Measurements from ENCODE around the gene PCYT1A. TPM values are rescaled to one million over a fixed set of nuclear protein-coding genes. Genes with fewer than 3 reads are reported as not detected.

Gene PCYT1A
- total RNA-seq, 4 donors from 2014 or later = 55.7 to 62.7 (median 59.3) TPM

DNA sequence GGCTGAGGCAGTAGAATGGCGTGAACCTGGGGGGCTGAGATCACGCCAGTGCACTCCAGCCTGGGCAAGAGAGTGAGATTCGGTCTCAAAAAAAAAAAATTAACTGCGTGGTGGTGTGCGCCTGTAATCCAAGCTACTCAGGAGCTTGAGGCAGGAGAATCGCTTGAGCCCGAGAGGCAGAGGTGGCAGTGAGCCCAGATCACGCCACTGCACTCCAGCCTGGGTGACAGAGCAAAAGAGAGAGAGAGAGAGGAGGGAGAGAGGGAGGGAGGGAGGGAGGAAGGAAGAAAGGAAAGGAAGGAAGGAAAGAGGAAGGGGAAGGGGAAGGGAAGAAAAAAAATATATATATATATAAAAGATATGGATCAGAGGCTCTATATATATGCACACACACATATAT, 44.6 kb upstream of the PCYT1A start:
- 84% methylated on average over 8 of the region's 8 CpGs for WGBS
- H3K27me3 ChIP-seq = peaks cover 0 to 36% (median 0%) of the 10 kb centered on the region in 4 donors
- H3K9me3 ChIP-seq = no peaks in the 10 kb centered on the region
- intact Hi-C loops (cut with DNase I) = no loop called here
- no peak for TF ChIP-seq POLR2AphosphoS5 (IDR thresholded peaks at IDR 0.05)
- TF ChIP-seq POLR2A (IDR thresholded peaks at IDR 0.05; ENCODE audit: low read depth) = no peak
- TF ChIP-seq, protein P1, sequence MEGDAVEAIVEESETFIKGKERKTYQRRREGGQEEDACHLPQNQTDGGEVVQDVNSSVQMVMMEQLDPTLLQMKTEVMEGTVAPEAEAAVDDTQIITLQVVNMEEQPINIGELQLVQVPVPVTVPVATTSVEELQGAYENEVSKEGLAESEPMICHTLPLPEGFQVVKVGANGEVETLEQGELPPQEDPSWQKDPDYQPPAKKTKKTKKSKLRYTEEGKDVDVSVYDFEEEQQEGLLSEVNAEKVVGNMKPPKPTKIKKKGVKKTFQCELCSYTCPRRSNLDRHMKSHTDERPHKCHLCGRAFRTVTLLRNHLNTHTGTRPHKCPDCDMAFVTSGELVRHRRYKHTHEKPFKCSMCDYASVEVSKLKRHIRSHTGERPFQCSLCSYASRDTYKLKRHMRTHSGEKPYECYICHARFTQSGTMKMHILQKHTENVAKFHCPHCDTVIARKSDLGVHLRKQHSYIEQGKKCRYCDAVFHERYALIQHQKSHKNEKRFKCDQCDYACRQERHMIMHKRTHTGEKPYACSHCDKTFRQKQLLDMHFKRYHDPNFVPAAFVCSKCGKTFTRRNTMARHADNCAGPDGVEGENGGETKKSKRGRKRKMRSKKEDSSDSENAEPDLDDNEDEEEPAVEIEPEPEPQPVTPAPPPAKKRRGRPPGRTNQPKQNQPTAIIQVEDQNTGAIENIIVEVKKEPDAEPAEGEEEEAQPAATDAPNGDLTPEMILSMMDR (IDR thresholded peaks at IDR 0.05) = no peak
- TF ChIP-seq EP300 (IDR thresholded peaks at IDR 0.05) = no peak
- H3K27ac ChIP-seq (replicated peaks in 1 of 4) = no peak overlapping the region
- peaks cover 0 to 6% (median 2%) of the 10 kb centered on the region in 4 donors for H3K4me1 ChIP-seq
- no peak for DNase-seq (ENCODE audit: extremely low spot score)
- no peaks in the 10 kb centered on the region for H3K36me3 ChIP-seq
- no peak overlapping the region for H3K4me3 ChIP-seq

DNA sequence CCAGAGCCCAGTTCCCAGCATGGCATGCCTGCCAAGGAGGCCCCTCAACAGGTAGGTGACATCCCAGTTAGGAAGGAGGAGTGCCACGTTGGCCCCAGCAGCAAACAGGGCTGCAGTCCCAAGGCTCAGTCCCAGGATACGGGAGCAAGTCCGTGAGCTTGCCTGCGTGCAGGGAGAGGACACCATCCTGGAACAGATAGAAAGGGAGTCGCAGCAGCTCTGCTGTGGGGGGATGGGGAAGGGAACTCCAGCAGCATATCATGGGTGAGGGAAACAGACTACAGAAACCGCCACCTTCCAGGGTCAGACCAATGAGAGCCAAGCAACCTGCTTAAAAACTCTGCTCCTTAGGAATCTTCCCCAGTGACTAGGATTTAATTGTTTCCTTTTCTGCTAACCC, 39.9 kb upstream of the PCYT1A start:
- intact Hi-C loops (cut with DNase I) = no loop called here
- DNase-seq (ENCODE audit: extremely low spot score) = no peak
- Histone ChIP-seq H3K27me3 (peaks cover 0 to 14% (median 0%) of the 10 kb centered on the region in 4 donors), H3K36me3 (no peaks in the 10 kb centered on the region), H3K4me3 (no peak overlapping the region), H3K27ac (replicated peaks in 1 of 4) (no peak overlapping the region), H3K9me3 (no peaks in the 10 kb centered on the region), H3K4me1 (peaks cover 0 to 7% (median 2%) of the 10 kb centered on the region in 4 donors)
- WGBS = 25% methylated on average over 6 of the region's 6 CpGs
- TF ChIP-seq, protein P1 (IDR thresholded peaks at IDR 0.05) = no peak
- TF ChIP-seq POLR2AphosphoS5 (IDR thresholded peaks at IDR 0.05) (no peak), POLR2A (IDR thresholded peaks at IDR 0.05; ENCODE audit: low read depth) (no peak), EP300 (IDR thresholded peaks at IDR 0.05) (no peak)

DNA sequence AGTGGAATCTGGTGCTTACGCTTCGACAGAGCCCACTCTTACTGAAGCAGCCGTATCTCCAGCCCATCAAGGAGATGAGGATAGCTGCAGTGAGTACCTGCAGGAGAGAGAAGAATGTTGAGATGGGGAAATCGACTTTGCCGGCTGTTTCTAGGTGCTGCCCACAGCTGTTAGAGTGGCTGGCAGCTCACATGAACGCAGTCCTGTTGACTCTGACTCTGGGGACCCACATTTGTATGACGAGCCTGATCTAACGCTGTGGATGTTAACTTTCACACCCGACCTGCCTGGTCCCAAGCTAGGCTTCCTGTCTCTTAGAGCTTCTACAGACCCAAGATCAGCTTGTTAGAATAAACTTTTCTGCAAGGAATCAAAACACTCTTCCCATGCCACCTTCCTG, 39.4 kb upstream of the PCYT1A start:
- TF ChIP-seq, protein P1 (IDR thresholded peaks at IDR 0.05) = no peak
- TF ChIP-seq EP300 (IDR thresholded peaks at IDR 0.05) = no peak
- TF ChIP-seq POLR2AphosphoS5 (IDR thresholded peaks at IDR 0.05) = no peak
- TF ChIP-seq POLR2A (IDR thresholded peaks at IDR 0.05; ENCODE audit: low read depth) = no peak
- H3K4me1 ChIP-seq = peaks cover 0 to 7% (median 2%) of the 10 kb centered on the region in 4 donors
- peaks cover 0 to 12% (median 0%) of the 10 kb centered on the region in 4 donors for H3K27me3 ChIP-seq
- WGBS = 82% methylated on average over 9 of the region's 9 CpGs
- no peak for DNase-seq (ENCODE audit: extremely low spot score)
- no peaks in the 10 kb centered on the region for H3K36me3 ChIP-seq
- intact Hi-C loops (cut with DNase I) = no loop called here
- no peak overlapping the region for H3K27ac ChIP-seq (replicated peaks in 1 of 4)
- H3K9me3 ChIP-seq = no peaks in the 10 kb centered on the region
- H3K4me3 ChIP-seq = no peak overlapping the region

DNA sequence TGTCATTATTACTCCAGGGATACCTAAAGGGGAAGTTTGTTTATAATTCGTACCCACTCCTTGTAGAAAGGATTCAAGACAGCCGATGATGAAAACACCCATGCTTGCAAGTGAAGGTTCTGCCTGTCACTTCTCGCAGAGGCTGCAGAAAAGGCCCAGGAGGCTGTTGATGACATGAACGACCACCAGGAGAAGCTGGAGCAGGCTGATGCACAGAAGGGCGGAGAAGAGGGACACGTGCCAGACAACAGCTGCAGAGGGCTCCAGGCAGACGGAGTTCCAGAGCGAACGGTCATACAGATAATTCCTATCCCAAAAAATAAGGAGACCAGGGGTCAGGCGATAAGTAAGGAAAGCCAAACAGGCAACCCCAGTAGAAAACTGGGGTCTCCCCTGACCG, 36.2 kb upstream of the PCYT1A start:
- Histone ChIP-seq H3K4me1 (peaks cover 2 to 11% (median 5%) of the 10 kb centered on the region in 4 donors), H3K27ac (replicated peaks in 1 of 4) (no peak overlapping the region), H3K27me3 (no peaks in the 10 kb centered on the region), H3K4me3 (no peak overlapping the region), H3K9me3 (no peaks in the 10 kb centered on the region), H3K36me3 (no peaks in the 10 kb centered on the region)
- no peak for TF ChIP-seq POLR2AphosphoS5 (IDR thresholded peaks at IDR 0.05)
- TF ChIP-seq, protein P1 (IDR thresholded peaks at IDR 0.05) = no peak
- no peak for TF ChIP-seq POLR2A (IDR thresholded peaks at IDR 0.05; ENCODE audit: low read depth)
- intact Hi-C loops (cut with DNase I) = no loop called here
- WGBS = 51% methylated on average over 11 of the region's 11 CpGs
- DNase-seq (ENCODE audit: extremely low spot score) = no peak

DNA sequence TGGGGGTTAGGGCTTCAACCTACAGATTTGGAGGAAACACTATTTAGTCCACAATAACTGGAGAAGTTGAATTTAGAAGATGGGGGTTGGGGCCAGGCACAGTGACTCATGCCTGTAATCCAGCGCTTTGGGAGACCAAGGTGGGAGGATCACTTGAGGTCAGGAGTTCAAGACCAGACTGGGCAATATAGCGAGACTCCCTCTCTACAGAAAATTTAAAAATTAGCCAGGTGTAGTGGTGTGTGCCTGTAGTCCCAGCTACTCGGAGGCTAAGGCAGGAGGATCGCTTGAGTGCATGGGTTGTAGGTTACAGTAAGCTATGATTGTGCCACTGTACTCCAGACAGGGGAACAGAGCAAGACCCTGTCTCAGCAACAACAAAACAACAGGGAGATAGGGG, 35.5 kb upstream of the PCYT1A start:
- WGBS = 96% methylated on average over 4 of the region's 4 CpGs
- TF ChIP-seq POLR2A (IDR thresholded peaks at IDR 0.05; ENCODE audit: low read depth) (no peak), POLR2AphosphoS5 (IDR thresholded peaks at IDR 0.05) (no peak), EP300 (IDR thresholded peaks at IDR 0.05) (no peak)
- TF ChIP-seq, protein P1 (IDR thresholded peaks at IDR 0.05) = no peak
- Histone ChIP-seq H3K4me1 (peaks cover 3 to 13% (median 8%) of the 10 kb centered on the region in 4 donors), H3K9me3 (no peaks in the 10 kb centered on the region), H3K36me3 (no peaks in the 10 kb centered on the region), H3K4me3 (no peak overlapping the region), H3K27ac (replicated peaks in 1 of 4) (no peak overlapping the region), H3K27me3 (no peaks in the 10 kb centered on the region)
- DNase-seq (ENCODE audit: extremely low spot score) = no peak
- intact Hi-C loops (cut with DNase I) = no loop called here
